ENCODE measurements around the gene LRRC4B.

LRRC4B gene

DNA sequence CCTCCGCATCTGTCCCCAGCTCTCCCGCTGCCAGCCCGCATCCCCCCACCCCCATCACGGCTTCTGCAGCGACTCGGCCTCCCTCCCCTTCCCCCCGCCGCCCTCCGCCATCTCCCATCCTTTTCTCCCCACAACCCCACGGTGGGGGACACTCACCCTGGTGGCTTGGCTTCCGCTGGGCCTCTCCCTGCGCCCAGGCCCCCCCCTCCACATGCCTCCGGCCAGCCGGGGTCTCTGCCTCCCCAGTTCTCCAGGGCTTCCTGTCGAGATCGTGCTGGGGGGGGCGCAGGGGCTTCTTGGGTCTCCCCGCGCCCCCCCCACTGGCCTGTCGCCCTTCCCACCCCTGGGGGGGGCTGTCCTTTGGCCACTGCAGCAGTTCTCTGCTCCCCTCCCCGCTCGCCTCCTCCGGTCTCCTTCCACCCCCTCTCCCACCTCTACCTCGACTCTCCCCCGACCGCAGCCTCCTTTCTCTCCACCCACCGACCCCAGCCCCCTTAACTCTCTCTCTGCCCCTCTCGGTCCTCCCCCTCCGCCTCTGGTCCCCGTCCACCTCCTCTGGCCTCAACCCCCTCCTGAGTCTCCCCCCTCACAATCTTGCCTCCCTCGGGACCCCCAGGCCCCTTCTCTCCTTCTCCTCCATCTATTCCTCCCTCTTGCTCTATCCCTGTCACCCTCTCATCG lies 17.1 kb downstream of the LRRC4B start:
- no peak for DNase-seq (ENCODE audit: low read depth)
- H3K4me3 ChIP-seq (ENCODE audit: low read depth, low read length): no peak overlapping the region
- TF ChIP-seq, protein P1, sequence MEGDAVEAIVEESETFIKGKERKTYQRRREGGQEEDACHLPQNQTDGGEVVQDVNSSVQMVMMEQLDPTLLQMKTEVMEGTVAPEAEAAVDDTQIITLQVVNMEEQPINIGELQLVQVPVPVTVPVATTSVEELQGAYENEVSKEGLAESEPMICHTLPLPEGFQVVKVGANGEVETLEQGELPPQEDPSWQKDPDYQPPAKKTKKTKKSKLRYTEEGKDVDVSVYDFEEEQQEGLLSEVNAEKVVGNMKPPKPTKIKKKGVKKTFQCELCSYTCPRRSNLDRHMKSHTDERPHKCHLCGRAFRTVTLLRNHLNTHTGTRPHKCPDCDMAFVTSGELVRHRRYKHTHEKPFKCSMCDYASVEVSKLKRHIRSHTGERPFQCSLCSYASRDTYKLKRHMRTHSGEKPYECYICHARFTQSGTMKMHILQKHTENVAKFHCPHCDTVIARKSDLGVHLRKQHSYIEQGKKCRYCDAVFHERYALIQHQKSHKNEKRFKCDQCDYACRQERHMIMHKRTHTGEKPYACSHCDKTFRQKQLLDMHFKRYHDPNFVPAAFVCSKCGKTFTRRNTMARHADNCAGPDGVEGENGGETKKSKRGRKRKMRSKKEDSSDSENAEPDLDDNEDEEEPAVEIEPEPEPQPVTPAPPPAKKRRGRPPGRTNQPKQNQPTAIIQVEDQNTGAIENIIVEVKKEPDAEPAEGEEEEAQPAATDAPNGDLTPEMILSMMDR (conservative IDR thresholded peaks at IDR 0.05; ENCODE audit: low read depth, low read length): no peak

DNA sequence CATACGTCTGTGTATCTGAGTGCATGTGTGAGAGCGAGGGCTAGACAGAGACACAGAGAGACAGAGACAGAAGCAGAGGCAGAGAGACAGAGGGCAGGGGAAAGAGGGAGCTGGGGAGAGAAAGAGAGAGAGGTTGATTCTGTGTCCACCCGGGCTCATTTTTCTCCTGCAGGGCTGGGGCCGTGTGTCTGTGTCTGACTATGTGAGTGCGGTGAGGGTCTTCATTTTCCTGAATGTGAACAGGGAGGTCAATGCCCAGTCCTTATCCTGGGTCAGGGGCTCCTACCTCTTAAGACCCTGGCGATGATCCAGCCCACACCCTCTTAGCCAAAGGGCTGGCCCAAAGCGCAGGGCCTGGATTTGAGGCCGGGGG lies 17.7 kb downstream of the LRRC4B start:
- no peak overlapping the region for H3K4me3 ChIP-seq (ENCODE audit: low read depth, low read length)
- TF ChIP-seq, protein P1 (conservative IDR thresholded peaks at IDR 0.05; ENCODE audit: low read depth, low read length): no peak
- no peak for DNase-seq (ENCODE audit: low read depth)

DNA sequence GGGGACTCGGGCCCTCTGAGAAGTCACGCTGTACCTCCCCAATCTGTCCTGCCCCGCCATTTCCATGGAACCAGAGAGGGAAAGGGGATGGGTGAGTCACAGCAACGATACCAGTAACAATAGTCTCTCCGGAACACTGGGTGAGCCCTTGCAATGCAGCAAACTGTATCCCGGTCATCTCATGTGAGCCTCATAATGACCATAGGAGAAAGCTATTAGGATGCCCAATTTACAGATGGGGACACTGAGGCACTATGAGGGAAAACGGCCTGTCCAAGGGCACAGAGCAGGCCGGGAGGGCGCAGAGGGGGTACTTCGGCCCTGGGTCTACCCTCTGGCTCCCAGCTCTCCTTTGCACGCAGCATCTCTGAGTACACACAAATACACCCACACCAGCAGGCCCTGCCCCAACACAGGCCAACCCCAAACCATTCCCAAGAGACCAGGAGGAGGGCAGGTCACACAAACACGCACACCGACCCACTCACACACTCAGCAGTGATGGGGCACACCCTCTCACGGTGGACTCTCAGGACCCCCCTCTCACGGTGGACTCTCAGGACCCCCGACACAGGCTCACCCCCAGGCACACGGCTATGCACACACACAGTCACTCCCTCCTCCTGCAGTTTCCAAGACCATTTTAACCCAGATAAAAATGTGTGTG lies 18.2 kb downstream of the LRRC4B start:
- H3K4me3 ChIP-seq (ENCODE audit: low read depth, low read length): no peak overlapping the region
- TF ChIP-seq, protein P1 (conservative IDR thresholded peaks at IDR 0.05; ENCODE audit: low read depth, low read length): no peak

GRCh38 chr19:50549059-50549926 lies 18.9 kb downstream of the LRRC4B start:
- TF ChIP-seq, protein P1 (conservative IDR thresholded peaks at IDR 0.05; ENCODE audit: low read depth, low read length): no peak
- H3K4me3 ChIP-seq (ENCODE audit: low read depth, low read length): no peak overlapping the region
- DNase-seq (ENCODE audit: low read depth): no peak

More for the DNA sequence above, 18.2 kb downstream of the LRRC4B start:
- no peak for DNase-seq (ENCODE audit: low read depth)

DNA sequence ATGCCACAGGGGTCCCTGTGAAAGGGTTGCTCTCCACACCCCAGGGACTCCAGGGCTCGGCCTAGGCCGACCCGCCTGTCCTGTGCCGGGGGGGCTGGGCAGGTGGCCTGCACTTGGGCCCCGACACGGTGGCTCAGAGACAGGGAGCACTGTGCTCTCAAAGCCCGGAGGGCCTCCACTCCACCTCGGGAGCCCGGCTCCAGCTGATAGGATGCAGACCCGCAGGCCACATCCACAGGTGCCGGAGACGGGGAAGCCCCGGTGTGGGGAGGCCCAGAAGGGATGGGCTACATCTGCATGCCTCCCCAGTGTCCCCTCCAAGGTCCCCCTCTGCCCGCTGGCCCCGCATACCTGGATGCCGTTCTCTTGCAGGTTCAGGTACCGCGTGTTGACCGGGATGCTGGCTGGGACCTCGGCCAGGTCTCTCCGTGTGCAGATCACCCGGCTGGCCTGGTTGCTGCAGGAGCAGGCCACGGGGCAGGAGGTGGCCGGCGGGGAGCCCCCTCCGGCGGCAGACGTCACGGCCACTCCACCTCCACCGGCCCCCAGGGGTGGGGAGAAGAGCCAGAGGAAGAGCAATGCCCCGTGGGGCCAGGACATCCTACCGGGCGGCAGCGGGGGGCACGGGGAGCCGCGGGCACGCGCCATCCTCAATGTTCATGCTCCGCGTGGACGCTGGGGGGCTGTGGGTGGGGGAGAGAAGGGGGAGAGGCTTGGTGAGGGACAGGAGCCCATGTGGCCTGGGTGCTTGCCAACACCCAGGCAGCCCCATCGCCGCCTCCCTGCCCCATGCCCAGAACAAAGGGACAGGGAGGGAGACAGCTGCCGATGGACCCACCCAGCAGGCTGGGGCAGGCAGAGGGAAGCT lies 19.8 kb downstream of the LRRC4B start:
- no peak overlapping the region for H3K4me3 ChIP-seq (ENCODE audit: low read depth, low read length)
- TF ChIP-seq, protein P1 (conservative IDR thresholded peaks at IDR 0.05; ENCODE audit: low read depth, low read length): no peak
- no peak for DNase-seq (ENCODE audit: low read depth)

DNA sequence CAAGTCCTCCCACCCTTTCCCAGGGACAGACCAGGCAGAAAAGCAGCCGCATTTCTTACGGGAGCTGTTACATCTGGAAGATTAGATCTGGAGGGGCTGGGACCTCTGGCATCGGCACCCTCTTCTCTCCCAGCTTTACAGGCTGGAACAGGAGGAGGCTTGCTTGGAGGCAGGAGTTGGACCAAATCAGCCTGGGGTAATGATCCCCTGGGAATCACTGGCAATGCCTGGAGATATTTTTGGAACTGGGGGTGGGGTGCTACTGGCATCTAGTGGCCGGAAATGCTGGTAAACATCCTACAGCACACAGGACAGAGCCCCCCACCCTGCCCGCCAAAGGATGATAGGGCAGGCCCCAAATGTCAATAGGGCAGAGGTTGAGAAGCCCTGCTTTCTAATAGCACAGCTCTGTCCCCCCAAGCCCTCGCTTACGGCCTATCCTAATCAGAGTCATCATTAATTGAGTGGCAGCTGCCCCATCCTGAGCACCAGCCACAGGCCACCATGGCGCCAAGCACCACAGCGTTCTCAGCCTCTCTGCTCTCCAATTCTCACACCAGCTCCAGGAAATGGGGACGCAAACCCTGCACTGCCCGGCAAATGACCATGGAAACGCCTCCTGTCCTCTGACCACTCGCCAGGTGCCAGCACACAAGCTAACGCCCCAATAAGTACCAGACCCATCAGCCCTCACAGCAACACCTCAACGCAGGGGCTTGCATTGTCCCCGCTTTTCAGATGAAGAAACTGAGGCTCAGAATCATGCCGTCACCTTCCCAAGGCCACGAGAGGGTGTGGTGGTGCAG lies 20.6 kb downstream of the LRRC4B start:
- no peak for DNase-seq (ENCODE audit: low read depth)
- TF ChIP-seq, protein P1 (conservative IDR thresholded peaks at IDR 0.05; ENCODE audit: low read depth, low read length): no peak
- no peak overlapping the region for H3K4me3 ChIP-seq (ENCODE audit: low read depth, low read length)

Measured in choroid plexus epithelial cell (primary cell).